NB4 (cell line): ENCODE measurements around the gene HOMER3.

Experiments
- CTCF ChIP-seq: IDR thresholded peaks from one replicate; pipeline ENCODE4 v1.5.1; 2012; ENCODE audit warnings: low read depth, low read length
- MYC ChIP-seq: IDR thresholded peaks from 2 replicates; pipeline ENCODE4 v1.6.1; 2011; ENCODE audit warnings: low read depth, low read length
- POLR2A ChIP-seq: IDR thresholded peaks from 2 replicates; pipeline ENCODE4 v1.6.1; 2011; ENCODE audit warnings: mild to moderate bottlenecking; ENCODE audit not compliant: insufficient read length; ENCODE audit errors: extremely low read depth
- TF ChIP-seq, protein P1 (sequence below): IDR thresholded peaks from 2 replicates; pipeline ENCODE4 v1.6.1; 2011; ENCODE audit warnings: low read depth, low read length

DNA sequence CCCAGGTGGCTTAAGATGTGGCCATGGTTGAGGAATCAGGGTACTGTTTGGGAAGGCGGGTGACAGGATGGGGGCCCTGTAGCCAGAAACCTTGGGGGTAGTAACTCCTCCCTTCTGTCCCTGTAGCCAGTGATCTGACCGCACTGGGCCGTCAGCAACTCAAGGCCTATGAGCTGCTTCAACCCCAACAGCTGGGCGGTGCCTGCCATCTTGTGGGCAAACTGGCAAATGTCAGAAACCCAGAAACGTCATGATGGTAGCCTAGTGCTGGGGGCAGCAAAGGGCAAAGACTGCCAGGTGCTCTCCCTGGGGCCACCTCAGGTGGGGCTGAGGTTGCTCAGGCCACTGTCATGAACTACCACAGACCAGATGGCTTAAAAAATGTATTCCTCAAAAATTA, 25.4 kb downstream of the HOMER3 start:
- peak; percentile 43 for TF ChIP-seq CTCF
- TF ChIP-seq POLR2A: no peak
- TF ChIP-seq, protein P1, sequence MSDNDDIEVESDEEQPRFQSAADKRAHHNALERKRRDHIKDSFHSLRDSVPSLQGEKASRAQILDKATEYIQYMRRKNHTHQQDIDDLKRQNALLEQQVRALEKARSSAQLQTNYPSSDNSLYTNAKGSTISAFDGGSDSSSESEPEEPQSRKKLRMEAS: no peak
- TF ChIP-seq MYC: no peak
